Testis (tissue), 3 donors: ENCODE measurements around the gene ORM2. TPM values are rescaled to one million over a fixed set of nuclear protein-coding genes. Genes with fewer than 3 reads are reported as not detected.

Source experiments
- DNase-seq: peaks from one replicate; pipeline ENCODE4 v3.0.0-alpha.2; 2019
- H3K27ac ChIP-seq, 2 donors: fragments of 200-600 bp; sonication (generic); one replicate each; pipeline ENCODE4 v1.5.1; 2019
- H3K27me3 ChIP-seq: fragments of 200-600 bp; sonication (generic); one replicate; pipeline ENCODE4 v1.5.1; 2019
- H3K36me3 ChIP-seq: fragments of 200-600 bp; sonication (generic); one replicate; pipeline ENCODE4 v1.5.1; 2017; ENCODE audit warnings: low read depth; ENCODE audit errors: missing control alignments
- H3K4me1 ChIP-seq: fragments of 200-600 bp; sonication (generic); one replicate; pipeline ENCODE4 v1.5.1; 2019
- H3K4me3 ChIP-seq, 2 donors: fragments of 200-600 bp; sonication (generic); one replicate each; pipeline ENCODE4 v1.5.1; 2017 to 2019
- H3K9me3 ChIP-seq: fragments of 200-600 bp; sonication (generic); one replicate; pipeline ENCODE4 v1.5.1; 2017
- POLR2A ChIP-seq: fragments of 450-650 bp; IDR thresholded peaks from one replicate; pipeline ENCODE4 v1.6.1; 2017; ENCODE audit warnings: antibody characterized with exemption, mild to moderate bottlenecking, moderate library complexity
- WGBS, 2 donors: methylation state at CpG; one replicate each; pipeline ENCODE4 v1.1.5; 2018; 5-methylcytosine and 5-hydroxymethylcytosine counted together
- intact Hi-C: fragments of 100-400 bp; cut with DNase I; formaldehyde crosslinking; loops from one replicate; pipeline ENCODE4 v1.15.1; 2023; ENCODE audit warnings: low total_unique reads
- polyA plus RNA-seq: library from polyadenylated mRNA; stranded (reverse); fragments of 350-450 nt; fragmentation: Illumina TruSeq; extraction: RNeasy Lipid Tissue Mini Kit (QIAGEN cat#74804); gene quantifications from one replicate; pipeline ENCODE4 v1.2.3, GENCODE V29; 2014; ENCODE audit warnings: low read depth, low replicate concordance; ENCODE audit not compliant: insufficient read depth
- total RNA-seq, 2 donors: library from RNA; depleted of rRNA; stranded (reverse); fragments of >200 nt; gene quantifications; one replicate each; pipeline ENCODE4 v1.2.3, GENCODE V29; 2016
- TF ChIP-seq, protein P1 (sequence below), 3 experiments: fragments of 450-650 bp in 2 of 3; fragments of 200-600 bp in 1 of 3; sonication (generic) in 1 of 3; IDR thresholded peaks; one replicate each; pipeline ENCODE4 v1.5.1; 2016 to 2019; ENCODE audit warnings: antibody characterized with exemption in 3 of 3, mild to moderate bottlenecking in 2 of 3, moderate library complexity in 1 of 3

The ORM2 gene
- total and polyA plus RNA-seq, 3 donors from 2014 or later: 0.56 to 2.3 TPM; not detected in 1

DNA sequence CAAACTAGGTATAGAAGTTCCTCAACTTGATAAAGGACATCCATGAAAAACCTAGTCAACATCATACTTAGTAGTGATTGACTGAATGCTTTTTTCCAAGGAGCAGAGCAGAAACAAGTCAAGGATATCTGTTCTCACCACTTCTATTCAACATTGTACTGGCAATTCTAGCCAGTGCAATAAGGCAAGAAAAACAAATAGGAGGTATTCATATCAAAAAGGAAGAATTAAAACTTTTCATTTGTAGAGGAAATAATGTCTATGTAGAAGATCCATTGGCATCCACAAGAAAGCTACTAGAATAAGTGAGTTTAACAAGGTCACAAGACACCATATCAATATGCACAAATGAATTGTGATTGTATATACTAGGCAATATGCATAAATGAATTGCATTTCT lies 35.0 kb upstream of the ORM2 start:
- TF ChIP-seq, protein P1, sequence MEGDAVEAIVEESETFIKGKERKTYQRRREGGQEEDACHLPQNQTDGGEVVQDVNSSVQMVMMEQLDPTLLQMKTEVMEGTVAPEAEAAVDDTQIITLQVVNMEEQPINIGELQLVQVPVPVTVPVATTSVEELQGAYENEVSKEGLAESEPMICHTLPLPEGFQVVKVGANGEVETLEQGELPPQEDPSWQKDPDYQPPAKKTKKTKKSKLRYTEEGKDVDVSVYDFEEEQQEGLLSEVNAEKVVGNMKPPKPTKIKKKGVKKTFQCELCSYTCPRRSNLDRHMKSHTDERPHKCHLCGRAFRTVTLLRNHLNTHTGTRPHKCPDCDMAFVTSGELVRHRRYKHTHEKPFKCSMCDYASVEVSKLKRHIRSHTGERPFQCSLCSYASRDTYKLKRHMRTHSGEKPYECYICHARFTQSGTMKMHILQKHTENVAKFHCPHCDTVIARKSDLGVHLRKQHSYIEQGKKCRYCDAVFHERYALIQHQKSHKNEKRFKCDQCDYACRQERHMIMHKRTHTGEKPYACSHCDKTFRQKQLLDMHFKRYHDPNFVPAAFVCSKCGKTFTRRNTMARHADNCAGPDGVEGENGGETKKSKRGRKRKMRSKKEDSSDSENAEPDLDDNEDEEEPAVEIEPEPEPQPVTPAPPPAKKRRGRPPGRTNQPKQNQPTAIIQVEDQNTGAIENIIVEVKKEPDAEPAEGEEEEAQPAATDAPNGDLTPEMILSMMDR (IDR thresholded peaks at IDR 0.05): no peak
- TF ChIP-seq POLR2A: no peak
- intact Hi-C loops: no loop called here

DNA sequence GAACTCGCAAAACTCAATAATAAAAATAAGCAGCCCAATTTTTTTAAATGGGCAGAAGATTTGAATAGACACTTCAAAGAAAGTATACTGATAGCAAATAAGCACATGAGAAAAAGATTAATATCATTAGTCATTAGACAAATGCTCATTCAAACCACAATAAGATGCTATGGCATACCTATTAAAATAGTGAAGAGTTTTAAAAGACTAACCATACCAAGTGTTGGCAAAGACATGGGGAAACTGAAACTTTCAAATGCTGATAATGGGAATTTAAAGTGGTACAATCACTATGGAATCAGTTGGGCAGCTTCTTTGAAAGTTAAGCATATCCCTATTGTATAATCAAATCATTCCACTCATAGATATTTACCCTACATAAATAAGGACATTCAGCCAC lies 33.3 kb upstream of the ORM2 start:
- intact Hi-C loops: no loop called here
- no peaks in the 10 kb centered on the region for H3K4me1 ChIP-seq
- H3K27me3 ChIP-seq: no peaks in the 10 kb centered on the region
- WGBS, 2 donors: 97 to 98% methylated on average over 1 of the region's 1 CpG
- no peaks in the 10 kb centered on the region for H3K9me3 ChIP-seq
- no peak for TF ChIP-seq POLR2A
- TF ChIP-seq, protein P1 (IDR thresholded peaks at IDR 0.05): no peak
- no peaks in the 10 kb centered on the region for H3K36me3 ChIP-seq
- no peak for DNase-seq
- no peak overlapping the region for H3K27ac ChIP-seq
- H3K4me3 ChIP-seq: no peak overlapping the region

More for the DNA sequence above, 35.0 kb upstream of the ORM2 start:
- DNase-seq: no peak
- no peaks in the 10 kb centered on the region for H3K36me3 ChIP-seq
- no peaks in the 10 kb centered on the region for H3K4me1 ChIP-seq
- no peak overlapping the region for H3K4me3 ChIP-seq
- H3K27me3 ChIP-seq: no peaks in the 10 kb centered on the region
- no peak overlapping the region for H3K27ac ChIP-seq
- H3K9me3 ChIP-seq: no peaks in the 10 kb centered on the region

DNA sequence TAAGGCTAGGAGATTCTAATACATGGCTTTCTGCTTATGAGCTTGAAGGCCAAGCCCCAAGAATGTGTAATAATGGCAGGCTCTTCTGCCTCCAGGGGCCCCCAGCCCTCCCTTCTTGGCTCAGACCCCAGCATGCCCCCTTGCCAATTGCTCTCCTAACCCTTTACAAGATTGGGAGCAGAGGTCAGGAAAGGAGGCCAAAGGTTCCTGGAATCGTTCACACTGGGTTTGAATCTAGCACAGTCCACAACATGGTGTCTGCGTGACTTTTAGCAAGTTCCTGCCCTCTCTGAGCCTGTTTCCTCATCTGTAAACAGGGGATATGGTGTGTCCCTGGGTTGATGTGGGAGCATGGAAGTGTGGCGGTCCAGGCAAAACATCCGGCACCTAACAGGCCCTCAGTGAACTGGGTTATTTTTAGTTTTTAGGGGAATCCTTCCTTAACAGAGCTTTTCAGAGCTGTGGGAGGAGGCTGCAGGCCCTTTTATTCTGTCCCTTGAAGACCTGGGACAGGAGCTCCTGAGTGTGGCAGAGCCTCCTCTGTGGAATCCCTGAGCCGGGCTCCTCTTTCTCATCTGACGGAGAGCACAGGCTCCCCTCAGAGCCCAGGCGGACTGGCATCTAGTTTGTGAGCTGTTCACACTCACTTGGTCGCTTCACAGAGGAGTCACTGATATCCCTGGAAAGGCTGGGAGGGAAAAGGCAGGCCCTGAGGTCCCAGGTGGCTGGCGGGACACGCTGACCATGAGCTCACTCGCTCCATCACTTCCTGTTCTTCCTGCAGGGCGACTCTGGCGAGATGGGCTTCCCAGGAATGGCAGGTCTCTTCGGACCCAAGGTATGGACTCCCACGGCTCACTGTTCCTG lies 30.1 kb upstream of the ORM2 start:
- TF ChIP-seq, protein P1 (IDR thresholded peaks at IDR 0.05): no peak
- no peak for TF ChIP-seq POLR2A
- H3K4me3 ChIP-seq: no peak overlapping the region
- no peaks in the 10 kb centered on the region for H3K27me3 ChIP-seq
- H3K36me3 ChIP-seq: no peaks in the 10 kb centered on the region
- intact Hi-C loops: no loop called here
- H3K27ac ChIP-seq: no peak overlapping the region
- no peaks in the 10 kb centered on the region for H3K9me3 ChIP-seq
- WGBS, 2 donors: 90 to 93% methylated on average over 11 to 15 of the region's 15 CpGs
- H3K4me1 ChIP-seq: no peaks in the 10 kb centered on the region
- DNase-seq: peak; percentile 7

DNA sequence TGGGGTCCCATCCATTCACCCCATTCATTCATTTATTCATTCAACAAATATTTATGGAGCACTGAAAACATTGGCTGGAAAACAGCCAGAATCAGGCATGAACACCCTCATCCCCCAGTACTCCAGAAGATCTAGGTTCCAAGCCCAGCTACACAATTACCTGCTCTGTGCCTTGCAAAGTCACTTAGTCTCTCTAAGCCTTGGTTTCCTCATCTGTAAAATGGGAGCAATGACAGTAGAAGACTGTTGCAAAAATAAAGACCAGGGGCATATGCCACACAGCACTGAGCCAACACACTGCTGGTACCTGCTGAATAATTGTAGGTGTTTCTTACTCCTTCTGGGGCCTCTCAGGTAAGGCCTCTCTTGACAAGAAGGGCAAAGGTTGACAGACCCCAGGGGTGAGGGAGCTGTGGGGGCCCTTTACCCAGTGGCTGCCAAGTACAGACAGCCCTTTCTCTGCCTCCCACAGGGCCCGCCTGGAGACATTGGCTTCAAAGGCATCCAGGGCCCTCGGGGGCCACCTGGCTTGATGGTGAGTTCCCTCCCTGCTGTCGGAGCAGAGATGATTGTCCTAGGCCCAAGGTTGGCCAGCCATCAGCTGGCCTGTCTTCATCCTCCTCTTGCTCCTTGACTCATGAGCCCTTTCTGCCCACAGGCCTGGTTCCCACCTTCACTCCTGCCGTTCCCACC lies 29.4 kb upstream of the ORM2 start:
- WGBS, 2 donors: 94 to 100% methylated on average over 4 of the region's 4 CpGs
- H3K27me3 ChIP-seq: no peaks in the 10 kb centered on the region
- H3K27ac ChIP-seq: no peak overlapping the region
- TF ChIP-seq, protein P1 (IDR thresholded peaks at IDR 0.05): no peak
- TF ChIP-seq POLR2A: no peak
- no peak overlapping the region for H3K4me3 ChIP-seq
- peak; percentile 2 for DNase-seq
- intact Hi-C loops: no loop called here
- no peaks in the 10 kb centered on the region for H3K36me3 ChIP-seq
- H3K9me3 ChIP-seq: no peaks in the 10 kb centered on the region
- peaks cover under 1% of the 10 kb centered on the region for H3K4me1 ChIP-seq
